22Rv1 (cell line): ENCODE results near the gene RIBC1.

ENCODE experiments used
- CTCF ChIP-seq: fragments of 450-650 bp; IDR thresholded peaks from 2 replicates; pipeline ENCODE4 v1.5.1; 2017; ENCODE audit warnings: mild to moderate bottlenecking
- ZFX ChIP-seq: fragments of 450-650 bp; IDR thresholded peaks from 2 replicates; pipeline ENCODE4 v1.6.1; 2017; ENCODE audit warnings: antibody characterized with exemption, borderline replicate concordance

- no peak for TF ChIP-seq CTCF
- no peak for TF ChIP-seq ZFX
Observed at GRCh38 chrX:53447441-53447840, 24.8 kb downstream of the RIBC1 start.
